ENCODE measurements around the gene GSDMA. TPM values are rescaled to one million over a fixed set of nuclear protein-coding genes. Genes with fewer than 3 reads are reported as not detected.

Gene GSDMA
- total and polyA plus RNA-seq, 9 of the 15 experiments (the other 6 are each of a cell fraction or from before 2014, with no cell fraction given): 0.04 to 0.13 (median 0.07) TPM; not detected in 2

- TF ChIP-seq, protein P1, sequence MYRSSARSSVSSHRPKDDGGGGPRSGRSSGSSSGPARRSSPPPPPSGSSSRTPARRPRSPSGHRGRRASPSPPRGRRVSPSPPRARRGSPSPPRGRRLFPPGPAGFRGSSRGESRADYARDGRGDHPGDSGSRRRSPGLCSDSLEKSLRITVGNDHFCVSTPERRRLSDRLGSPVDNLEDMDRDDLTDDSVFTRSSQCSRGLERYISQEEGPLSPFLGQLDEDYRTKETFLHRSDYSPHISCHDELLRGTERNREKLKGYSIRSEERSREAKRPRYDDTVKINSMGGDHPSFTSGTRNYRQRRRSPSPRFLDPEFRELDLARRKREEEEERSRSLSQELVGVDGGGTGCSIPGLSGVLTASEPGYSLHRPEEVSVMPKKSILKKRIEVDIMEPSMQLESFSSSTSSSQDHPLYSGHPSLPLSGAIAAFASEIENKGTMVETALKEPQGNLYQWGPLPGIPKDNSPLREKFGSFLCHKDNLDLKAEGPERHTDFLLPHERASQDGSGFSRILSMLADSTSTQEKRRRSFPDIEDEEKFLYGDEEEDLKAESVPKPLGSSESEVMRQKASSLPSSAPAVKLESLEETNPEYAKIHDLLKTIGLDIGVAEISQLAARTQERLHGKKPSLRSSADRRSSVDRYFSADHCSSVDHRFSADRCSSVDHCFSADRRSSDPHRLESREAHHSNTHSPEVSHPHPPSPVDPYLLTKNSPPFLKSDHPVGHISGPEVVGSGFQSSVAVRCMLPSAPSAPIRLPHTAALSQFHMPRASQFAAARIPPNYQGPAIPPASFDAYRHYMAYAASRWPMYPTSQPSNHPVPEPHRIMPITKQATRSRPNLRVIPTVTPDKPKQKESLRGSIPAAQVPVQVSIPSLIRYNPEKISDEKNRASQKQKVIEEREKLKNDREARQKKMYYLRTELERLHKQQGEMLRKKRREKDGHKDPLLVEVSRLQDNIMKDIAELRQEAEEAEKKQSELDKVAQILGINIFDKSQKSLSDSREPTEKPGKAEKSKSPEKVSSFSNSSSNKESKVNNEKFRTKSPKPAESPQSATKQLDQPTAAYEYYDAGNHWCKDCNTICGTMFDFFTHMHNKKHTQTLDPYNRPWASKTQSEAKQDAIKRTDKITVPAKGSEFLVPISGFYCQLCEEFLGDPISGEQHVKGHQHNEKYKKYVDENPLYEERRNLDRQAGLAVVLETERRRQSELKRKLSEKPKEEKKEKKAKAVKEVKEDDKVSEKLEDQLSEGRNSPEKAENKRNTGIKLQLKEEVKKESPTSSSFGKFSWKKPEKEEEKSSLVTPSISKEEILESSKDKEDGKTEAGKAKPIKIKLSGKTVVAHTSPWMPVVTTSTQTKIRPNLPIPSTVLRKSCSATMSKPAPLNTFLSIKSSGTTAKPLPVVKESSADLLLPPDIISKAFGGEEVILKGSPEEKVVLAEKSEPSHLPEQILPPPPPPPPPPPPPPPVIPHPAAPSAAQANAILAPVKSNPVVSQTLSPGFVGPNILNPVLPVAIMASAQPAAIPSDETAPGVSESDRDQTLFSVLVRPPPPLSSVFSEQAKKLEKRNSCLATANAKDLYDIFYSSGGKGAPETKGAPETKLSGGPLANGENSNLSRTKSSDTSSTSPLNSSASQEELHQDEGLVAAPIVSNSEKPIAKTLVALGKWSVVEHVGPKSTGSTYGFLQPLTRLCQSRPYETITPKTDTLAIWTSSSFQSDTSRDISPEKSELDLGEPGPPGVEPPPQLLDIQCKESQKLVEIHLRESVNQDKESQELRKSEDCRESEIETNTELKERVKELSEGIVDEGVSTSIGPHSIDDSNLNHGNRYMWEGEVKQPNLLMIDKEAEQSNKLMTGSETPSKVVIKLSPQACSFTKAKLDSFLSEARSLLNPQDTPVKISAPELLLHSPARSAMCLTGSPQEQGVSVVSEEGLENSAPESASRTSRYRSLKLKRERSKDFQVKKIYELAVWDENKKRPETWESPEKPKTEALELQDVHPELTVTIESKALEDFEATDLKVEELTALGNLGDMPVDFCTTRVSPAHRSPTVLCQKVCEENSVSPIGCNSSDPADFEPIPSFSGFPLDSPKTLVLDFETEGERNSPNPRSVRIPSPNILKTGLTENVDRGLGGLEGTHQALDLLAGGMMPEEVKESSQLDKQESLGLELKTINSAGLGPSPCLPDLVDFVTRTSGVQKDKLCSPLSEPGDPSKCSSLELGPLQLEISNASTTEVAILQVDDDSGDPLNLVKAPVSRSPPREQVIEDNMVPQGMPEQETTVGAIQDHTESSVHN (IDR thresholded peaks at IDR 0.05; ENCODE audit: borderline replicate concordance in 1 of 2, low read depth in 1 of 2): 0 out of 4 replicates have a peak, but pooled peaks of 1 of the 2 experiments have one; percentile 57
- TF ChIP-seq HEY1 (CRISPR knock-in tag; IDR thresholded peaks at IDR 0.05; ENCODE audit: borderline replicate concordance) (no peak), MTA3 (IDR thresholded peaks at IDR 0.05; ENCODE audit: borderline replicate concordance) (peak; percentile 40; the same call in 1 of the 2 replicates), SRSF9 (IDR thresholded peaks at IDR 0.05; ENCODE audit: borderline replicate concordance, low read depth, low read length) (no peak), BMI1 (IDR thresholded peaks at IDR 0.05; ENCODE audit: low read length) (no peak), GABPB1 (CRISPR knock-in tag; IDR thresholded peaks at IDR 0.05) (no peak), ZNF174 (CRISPR knock-in tag; IDR thresholded peaks at IDR 0.05) (no peak), HOXB6 (CRISPR knock-in tag; IDR thresholded peaks at IDR 0.05; ENCODE audit: borderline replicate concordance) (no peak), FOXJ2 (tag; IDR thresholded peaks at IDR 0.05) (no peak), ELK3 (CRISPR knock-in tag; IDR thresholded peaks at IDR 0.05) (no peak), FOXA1 (IDR thresholded peaks at IDR 0.05; ENCODE audit: borderline replicate concordance) (no peak), ZFX (CRISPR knock-in tag; IDR thresholded peaks at IDR 0.05) (no peak)
- TF ChIP-seq, protein P2, sequence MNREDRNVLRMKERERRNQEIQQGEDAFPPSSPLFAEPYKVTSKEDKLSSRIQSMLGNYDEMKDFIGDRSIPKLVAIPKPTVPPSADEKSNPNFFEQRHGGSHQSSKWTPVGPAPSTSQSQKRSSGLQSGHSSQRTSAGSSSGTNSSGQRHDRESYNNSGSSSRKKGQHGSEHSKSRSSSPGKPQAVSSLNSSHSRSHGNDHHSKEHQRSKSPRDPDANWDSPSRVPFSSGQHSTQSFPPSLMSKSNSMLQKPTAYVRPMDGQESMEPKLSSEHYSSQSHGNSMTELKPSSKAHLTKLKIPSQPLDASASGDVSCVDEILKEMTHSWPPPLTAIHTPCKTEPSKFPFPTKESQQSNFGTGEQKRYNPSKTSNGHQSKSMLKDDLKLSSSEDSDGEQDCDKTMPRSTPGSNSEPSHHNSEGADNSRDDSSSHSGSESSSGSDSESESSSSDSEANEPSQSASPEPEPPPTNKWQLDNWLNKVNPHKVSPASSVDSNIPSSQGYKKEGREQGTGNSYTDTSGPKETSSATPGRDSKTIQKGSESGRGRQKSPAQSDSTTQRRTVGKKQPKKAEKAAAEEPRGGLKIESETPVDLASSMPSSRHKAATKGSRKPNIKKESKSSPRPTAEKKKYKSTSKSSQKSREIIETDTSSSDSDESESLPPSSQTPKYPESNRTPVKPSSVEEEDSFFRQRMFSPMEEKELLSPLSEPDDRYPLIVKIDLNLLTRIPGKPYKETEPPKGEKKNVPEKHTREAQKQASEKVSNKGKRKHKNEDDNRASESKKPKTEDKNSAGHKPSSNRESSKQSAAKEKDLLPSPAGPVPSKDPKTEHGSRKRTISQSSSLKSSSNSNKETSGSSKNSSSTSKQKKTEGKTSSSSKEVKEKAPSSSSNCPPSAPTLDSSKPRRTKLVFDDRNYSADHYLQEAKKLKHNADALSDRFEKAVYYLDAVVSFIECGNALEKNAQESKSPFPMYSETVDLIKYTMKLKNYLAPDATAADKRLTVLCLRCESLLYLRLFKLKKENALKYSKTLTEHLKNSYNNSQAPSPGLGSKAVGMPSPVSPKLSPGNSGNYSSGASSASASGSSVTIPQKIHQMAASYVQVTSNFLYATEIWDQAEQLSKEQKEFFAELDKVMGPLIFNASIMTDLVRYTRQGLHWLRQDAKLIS (CRISPR knock-in tag; IDR thresholded peaks at IDR 0.05): no peak
These were observed 23.0 kb upstream of the GSDMA start (continued) for GRCh38 chr17:39939588-39940419.

Measured in K562 (cell line).